GM10847 (cell line): ENCODE results near the gene KLK6.

ENCODE experiments used
- POLR2A ChIP-seq: IDR thresholded peaks from 2 replicates; pipeline ENCODE4 v1.6.1; 2011; ENCODE audit not compliant: insufficient read length; ENCODE audit errors: extremely low read depth

KLK6 gene

DNA sequence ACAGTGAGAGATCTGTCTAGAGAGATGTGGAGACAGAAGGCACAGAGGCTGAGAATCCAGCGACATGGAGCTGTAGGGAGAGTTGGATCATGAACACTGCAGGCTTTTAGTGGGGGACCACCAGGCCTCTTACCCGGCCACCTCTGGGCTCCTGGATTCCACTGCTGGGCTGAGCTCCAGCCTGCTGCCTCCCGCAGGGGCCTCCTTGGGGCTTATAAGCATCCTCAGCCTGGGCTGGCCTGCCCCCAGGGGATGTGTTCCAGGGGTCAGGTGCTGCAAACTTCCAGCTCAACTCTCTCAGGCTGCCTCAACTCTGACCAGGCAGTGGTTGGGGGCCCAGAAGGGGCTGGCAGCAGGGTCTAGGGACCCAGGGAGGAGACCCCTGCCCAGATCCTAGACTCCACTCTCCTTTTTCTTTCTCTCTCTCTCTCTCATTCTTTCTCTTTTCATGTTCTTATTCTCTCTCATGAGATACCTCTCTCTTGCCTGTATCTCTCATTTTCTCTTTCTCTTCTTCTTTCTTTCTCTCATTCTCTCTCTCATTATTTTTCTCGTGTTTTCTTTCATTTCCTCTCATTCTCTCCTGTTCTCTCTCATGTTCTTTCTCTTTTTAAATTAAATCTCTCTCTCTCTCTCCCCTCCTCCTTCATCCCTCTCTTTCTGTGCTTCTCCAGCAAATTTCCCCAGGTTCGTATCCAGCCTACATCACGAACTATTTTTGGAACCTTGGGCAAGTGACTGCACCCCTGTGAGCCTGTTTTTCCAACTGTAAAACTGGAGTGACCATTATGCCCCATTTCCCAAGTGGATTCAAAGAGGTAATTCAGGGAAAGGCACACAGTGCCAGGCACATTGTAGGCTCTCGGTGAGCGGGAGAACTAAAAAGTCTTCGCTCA lies 57.9 kb downstream of the KLK6 start, which contains the start of gene KLK4:
KLK4 (minus strand) TSS at position 190 of the 896 bp plus-strand sequence. CDS start 657 bp downstream, outside the sequence.
- TF ChIP-seq POLR2A: no peak

DNA sequence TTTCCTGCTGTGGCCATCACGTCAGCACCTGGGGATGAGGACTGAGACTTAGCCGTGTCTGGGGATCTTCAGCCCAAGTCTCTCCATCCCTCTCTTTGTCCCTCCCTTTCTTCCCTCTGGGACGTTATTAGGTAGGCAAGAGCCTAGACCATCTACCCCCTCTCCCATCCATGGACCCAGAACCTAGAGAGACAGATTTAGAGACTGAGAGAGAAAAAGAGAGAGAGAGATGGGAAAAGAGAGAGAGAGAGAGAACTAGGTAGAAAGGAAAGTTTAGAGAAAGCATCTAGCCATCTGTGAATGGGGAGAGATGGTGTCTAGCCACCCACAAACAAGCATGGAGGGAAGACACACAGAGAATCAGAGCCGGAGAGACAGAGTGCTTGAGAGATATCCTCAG lies 58.7 kb downstream of the KLK6 start:
- no peak for TF ChIP-seq POLR2A

- TF ChIP-seq POLR2A: no peak
Measured at GRCh38 chr19:50909240-50910070, 59.9 kb downstream of the KLK6 start.
